Esophagus squamous epithelium (tissue), 5 donors: Measurements from ENCODE around the gene WDFY3. TPM values are rescaled to one million over a fixed set of nuclear protein-coding genes. Genes with fewer than 3 reads are reported as not detected.

ENCODE experiments used
- DNase-seq: peaks from one replicate; lab custom pipeline; 2025; lab: John Stamatoyannopoulos, UW
- H3K27ac ChIP-seq, 4 donors: fragments of 200-600 bp; sonication (generic); one replicate each; pipeline ENCODE4 v1.5.1; 2016 to 2019; ENCODE audit warnings: mild to moderate bottlenecking in 1 of 4
- H3K27me3 ChIP-seq, 4 donors: fragments of 200-600 bp; sonication (generic); 1 replicate in 3 of 4; 2 replicates in 1 of 4; pipeline versions ENCODE4 v1.5.1 to v1.6.0; 2017 to 2021; ENCODE audit warnings: antibody characterized with exemption in 1 of 4
- H3K36me3 ChIP-seq, 3 donors: fragments of 200-600 bp; sonication (generic); one replicate each; pipeline ENCODE4 v1.5.1; 2016 to 2019
- H3K4me1 ChIP-seq, 3 donors: fragments of 200-600 bp; sonication (generic); one replicate each; pipeline ENCODE4 v1.5.1; 2017 to 2019
- H3K4me3 ChIP-seq, 4 donors: fragments of 200-600 bp; sonication (generic); 1 replicate in 3 of 4; 2 replicates in 1 of 4; pipeline ENCODE4 v1.5.1; 2016 to 2019; ENCODE audit warnings: mild to moderate bottlenecking in 2 of 4, moderate library complexity in 1 of 4
- H3K9me3 ChIP-seq, 3 donors: fragments of 200-600 bp; sonication (generic); one replicate each; pipeline ENCODE4 v1.5.1; 2016 to 2019
- POLR2A ChIP-seq, 4 donors: fragments of 450-650 bp; IDR thresholded peaks; one replicate each; pipeline ENCODE4 v1.6.1; 2017; ENCODE audit warnings: antibody characterized with exemption in 4 of 4, mild to moderate bottlenecking in 4 of 4, moderate library complexity in 3 of 4
- WGBS, 2 donors: methylation state at CpG; one replicate each; pipeline ENCODE4 v1.1.5; 2018; 5-methylcytosine and 5-hydroxymethylcytosine counted together
- intact Hi-C: fragments of 100-400 bp; cut with DNase I; formaldehyde crosslinking; loops from one replicate; pipeline ENCODE4 v1.15.0; 2022
- total RNA-seq, 4 donors: library from RNA; depleted of rRNA; stranded (reverse); fragments of >200 nt; gene quantifications; one replicate each; pipeline ENCODE4 v1.1.0, GENCODE V29; 2016
- TF ChIP-seq, protein P1 (sequence below), 6 experiments: fragments of 450-650 bp in 4 of 6; fragments of 200-600 bp in 2 of 6; sonication (generic) in 2 of 6; IDR thresholded peaks; one replicate each; pipeline ENCODE4 v1.5.1; 2016 to 2019; ENCODE audit warnings: antibody characterized with exemption in 6 of 6, mild to moderate bottlenecking in 4 of 6, moderate library complexity in 4 of 6
- donor health status: DM: yes; HTN: yes; CAD: no.

The WDFY3 gene
- total RNA-seq, 4 donors from 2014 or later, result 30.9 to 70.0 (median 42.2) TPM

DNA sequence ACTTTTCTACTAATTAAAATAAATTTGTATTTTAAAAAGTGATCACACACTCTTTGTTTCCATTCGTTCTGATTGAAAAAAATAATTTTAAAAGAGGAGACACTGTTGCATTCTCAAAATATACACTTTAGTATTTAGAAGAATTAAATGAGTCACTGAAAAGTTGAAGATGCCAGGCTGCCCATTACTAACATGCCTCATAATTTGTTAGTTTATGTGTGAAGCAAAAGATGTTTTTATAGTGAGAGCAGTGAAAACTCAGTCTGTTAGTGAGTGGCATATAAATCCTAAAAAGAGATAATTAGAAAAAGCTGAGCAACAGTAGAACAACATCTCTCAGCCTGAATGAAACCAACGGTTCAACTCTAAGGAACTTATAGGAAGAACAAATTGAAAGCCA, 240.1 kb downstream of the WDFY3 start:
- H3K9me3 ChIP-seq, result no peaks in the 10 kb centered on the region
- H3K27ac ChIP-seq, result no peak overlapping the region
- DNase-seq, result no peak
- no peaks in the 10 kb centered on the region for H3K4me1 ChIP-seq
- H3K36me3 ChIP-seq, result peaks cover 0 to 48% (median 0%) of the 10 kb centered on the region in 3 donors
- no peaks in the 10 kb centered on the region for H3K27me3 ChIP-seq
- no peak overlapping the region for H3K4me3 ChIP-seq
- intact Hi-C loops, result no loop called here
- 58 to 73% methylated on average over 2 of the region's 2 CpGs for WGBS, 2 donors
- TF ChIP-seq POLR2A (IDR thresholded peaks at IDR 0.05), result no peak
- TF ChIP-seq, protein P1, sequence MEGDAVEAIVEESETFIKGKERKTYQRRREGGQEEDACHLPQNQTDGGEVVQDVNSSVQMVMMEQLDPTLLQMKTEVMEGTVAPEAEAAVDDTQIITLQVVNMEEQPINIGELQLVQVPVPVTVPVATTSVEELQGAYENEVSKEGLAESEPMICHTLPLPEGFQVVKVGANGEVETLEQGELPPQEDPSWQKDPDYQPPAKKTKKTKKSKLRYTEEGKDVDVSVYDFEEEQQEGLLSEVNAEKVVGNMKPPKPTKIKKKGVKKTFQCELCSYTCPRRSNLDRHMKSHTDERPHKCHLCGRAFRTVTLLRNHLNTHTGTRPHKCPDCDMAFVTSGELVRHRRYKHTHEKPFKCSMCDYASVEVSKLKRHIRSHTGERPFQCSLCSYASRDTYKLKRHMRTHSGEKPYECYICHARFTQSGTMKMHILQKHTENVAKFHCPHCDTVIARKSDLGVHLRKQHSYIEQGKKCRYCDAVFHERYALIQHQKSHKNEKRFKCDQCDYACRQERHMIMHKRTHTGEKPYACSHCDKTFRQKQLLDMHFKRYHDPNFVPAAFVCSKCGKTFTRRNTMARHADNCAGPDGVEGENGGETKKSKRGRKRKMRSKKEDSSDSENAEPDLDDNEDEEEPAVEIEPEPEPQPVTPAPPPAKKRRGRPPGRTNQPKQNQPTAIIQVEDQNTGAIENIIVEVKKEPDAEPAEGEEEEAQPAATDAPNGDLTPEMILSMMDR (IDR thresholded peaks at IDR 0.05), result no peak

DNA sequence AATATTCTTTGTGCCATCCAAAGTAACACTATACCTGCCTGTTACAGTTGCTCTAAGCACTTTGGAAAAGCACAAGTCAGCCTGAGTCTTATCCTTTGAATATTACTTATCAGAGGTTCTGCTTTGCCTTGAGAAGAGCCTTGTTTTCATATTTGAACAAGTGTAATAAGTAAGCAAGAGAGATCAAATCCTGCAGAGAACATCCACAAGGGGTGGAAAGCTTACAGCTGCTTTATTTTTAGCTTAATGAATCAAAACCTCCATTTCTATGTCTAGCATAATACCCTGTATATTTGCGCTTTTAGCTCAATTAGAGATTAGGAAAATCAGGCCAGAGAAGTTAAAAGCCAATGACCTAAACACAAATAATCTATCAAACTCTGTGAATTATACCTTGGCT, 243.8 kb downstream of the WDFY3 start:
- DNase-seq, result no peak
- Histone ChIP-seq H3K4me3 (no peak overlapping the region), H3K4me1 (no peaks in the 10 kb centered on the region), H3K9me3 (no peaks in the 10 kb centered on the region), H3K27ac (no peak overlapping the region), H3K27me3 (no peaks in the 10 kb centered on the region), H3K36me3 (peaks cover 4 to 70% (median 8%) of the 10 kb centered on the region in 3 donors)
- TF ChIP-seq, protein P1 (IDR thresholded peaks at IDR 0.05), result no peak
- no peak for TF ChIP-seq POLR2A (IDR thresholded peaks at IDR 0.05)
- WGBS, 2 donors, result 79 to 80% methylated on average over 1 of the region's 1 CpG
- intact Hi-C loops, result no loop called here

DNA sequence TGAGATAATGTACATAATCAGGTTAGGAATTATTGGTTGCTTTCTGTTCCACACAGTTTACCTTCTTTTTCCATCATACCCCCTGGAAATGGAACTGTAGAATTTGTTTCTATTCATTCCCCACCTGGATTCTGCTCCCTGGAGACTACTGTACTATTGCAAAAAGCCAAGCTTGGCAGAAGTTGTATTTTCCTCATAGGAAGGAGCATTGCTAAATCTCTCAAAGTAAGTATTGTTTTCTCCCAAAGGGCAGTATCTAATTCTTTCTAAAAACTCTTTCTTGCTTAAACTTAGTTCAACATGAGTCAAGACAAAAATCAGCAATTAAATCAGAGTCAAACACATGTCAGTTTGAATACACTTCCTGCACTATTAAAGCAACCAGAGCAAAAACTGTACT, 247.4 kb downstream of the WDFY3 start:
- Histone ChIP-seq H3K4me1 (no peaks in the 10 kb centered on the region), H3K36me3 (peaks cover 4 to 95% (median 11%) of the 10 kb centered on the region in 3 donors), H3K9me3 (no peaks in the 10 kb centered on the region), H3K27ac (no peak overlapping the region), H3K27me3 (no peaks in the 10 kb centered on the region), H3K4me3 (no peak overlapping the region)
- DNase-seq, result no peak
- intact Hi-C loops, result no loop called here
- TF ChIP-seq POLR2A (IDR thresholded peaks at IDR 0.05), result no peak
- TF ChIP-seq, protein P1 (IDR thresholded peaks at IDR 0.05), result no peak

DNA sequence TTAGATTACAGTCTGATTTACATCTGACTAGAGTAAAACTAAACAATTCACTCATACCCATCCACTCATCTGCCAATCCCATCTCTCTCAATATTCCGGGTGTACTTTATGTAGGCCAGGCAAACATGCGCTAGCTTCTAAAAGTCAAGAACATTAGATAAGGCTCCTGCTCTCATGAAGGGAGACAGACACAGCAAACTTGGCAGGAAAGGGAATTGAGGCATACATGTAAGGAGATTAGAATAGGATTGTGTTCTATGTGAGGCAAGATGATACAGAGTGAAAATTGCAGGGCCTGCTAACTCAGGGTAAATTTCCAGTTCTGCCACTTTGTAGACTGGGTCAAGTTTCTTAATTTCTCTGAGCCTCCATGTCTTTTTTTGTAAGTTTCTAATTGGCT, 247.8 kb downstream of the WDFY3 start:
- TF ChIP-seq POLR2A (IDR thresholded peaks at IDR 0.05), result no peak
- TF ChIP-seq, protein P1 (IDR thresholded peaks at IDR 0.05), result no peak
- intact Hi-C loops, result no loop called here
- no peak for DNase-seq
- 94 to 100% methylated on average over 2 of the region's 2 CpGs for WGBS, 2 donors
- Histone ChIP-seq H3K9me3 (no peaks in the 10 kb centered on the region), H3K27ac (no peak overlapping the region), H3K4me1 (no peaks in the 10 kb centered on the region), H3K4me3 (no peak overlapping the region), H3K36me3 (peaks cover 4 to 95% (median 11%) of the 10 kb centered on the region in 3 donors), H3K27me3 (no peaks in the 10 kb centered on the region)

DNA sequence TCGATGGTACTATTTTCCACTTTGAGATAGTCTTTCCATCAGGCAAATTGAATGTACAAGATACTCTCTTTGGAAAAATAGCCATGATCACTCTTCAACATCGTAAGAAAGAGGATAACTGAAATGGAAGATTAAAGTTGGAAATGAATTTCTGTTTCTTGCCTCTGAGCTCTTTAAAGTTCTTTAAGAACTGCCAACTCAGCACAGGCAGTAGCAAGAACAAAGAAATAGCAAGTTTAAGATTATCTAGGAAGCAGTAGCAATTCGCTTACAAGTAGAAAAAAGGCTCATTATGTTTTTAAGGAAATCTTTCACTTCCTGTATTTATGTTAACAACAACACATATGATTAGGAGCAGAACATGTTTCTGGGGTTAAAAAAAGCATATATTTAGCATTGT, 255.9 kb downstream of the WDFY3 start:
- intact Hi-C loops, result no loop called here
- no peak for DNase-seq
- TF ChIP-seq POLR2A (IDR thresholded peaks at IDR 0.05), result no peak
- TF ChIP-seq, protein P1 (IDR thresholded peaks at IDR 0.05), result no peak
- Histone ChIP-seq H3K4me1 (no peaks in the 10 kb centered on the region), H3K36me3 (peaks cover 0 to 98% (median 3%) of the 10 kb centered on the region in 3 donors), H3K9me3 (no peaks in the 10 kb centered on the region), H3K4me3 (no peak overlapping the region), H3K27ac (no peak overlapping the region), H3K27me3 (no peaks in the 10 kb centered on the region)
- WGBS, 2 donors, result 83% methylated on average over 3 of the region's 3 CpGs
